HG03135 (cell line): ENCODE measurements around the gene SLC39A1.

Experiments used
- ATAC-seq: cut with Tn5 transposase; IDR thresholded peaks from one replicate; pipeline ENCODE4 v1.9.1; 2021; ENCODE audit warnings: mild to moderate bottlenecking, moderate library complexity; ENCODE audit not compliant: unreplicated experiment

SLC39A1 gene

GRCh38 chr1:153977250-153978240 is 14.2 kb upstream of the SLC39A1 start, which contains the start of gene JTB:
TSS of gene JTB (minus strand) at chr1:153977674. CDS start at chr1:153977252, 422 bp downstream.
- ATAC-seq = peak; percentile 77

DNA sequence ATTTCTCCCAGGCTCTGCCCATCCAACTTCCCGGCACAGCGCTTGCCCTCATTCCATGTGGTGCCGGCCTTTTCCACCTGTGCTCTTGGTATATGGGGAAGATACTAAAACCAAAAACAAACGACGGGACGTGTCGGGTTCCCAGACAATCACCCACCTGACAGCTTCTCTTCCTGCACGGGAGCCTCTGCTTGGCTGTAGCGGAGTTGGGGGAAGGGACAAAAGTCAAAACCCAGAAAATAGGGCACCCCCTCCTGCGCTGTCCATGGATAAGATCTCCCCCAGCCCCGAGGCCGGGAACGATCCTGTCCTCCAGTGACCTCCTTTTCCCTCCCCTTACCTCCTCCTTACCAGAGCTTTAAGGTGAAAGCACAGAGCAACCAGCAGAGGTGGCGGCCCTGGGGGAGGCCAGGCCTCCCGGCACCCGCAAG is 13.5 kb upstream of the SLC39A1 start:
- ATAC-seq = no peak

GRCh38 chr1:153973525-153973924 is 10.2 kb upstream of the SLC39A1 start:
- no peak for ATAC-seq

DNA sequence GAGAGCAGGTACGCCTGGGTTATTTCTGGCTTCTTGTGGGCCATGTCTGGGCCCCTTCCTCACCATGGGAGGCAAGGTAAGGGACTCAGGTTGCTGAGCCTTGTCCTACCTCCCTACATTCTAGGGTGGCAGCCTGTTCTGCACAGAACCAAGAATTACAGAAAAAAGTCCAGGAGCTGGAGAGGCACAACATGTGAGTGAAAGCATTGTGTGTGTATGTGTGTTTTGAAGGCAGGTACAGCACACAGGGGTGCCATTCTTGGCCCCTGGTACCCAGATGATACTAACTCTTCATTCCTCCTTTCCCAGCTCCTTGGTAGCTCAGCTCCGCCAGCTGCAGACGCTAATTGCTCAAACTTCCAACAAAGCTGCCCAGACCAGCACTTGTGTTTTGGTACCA is 9.7 kb upstream of the SLC39A1 start:
- ATAC-seq = no peak

DNA sequence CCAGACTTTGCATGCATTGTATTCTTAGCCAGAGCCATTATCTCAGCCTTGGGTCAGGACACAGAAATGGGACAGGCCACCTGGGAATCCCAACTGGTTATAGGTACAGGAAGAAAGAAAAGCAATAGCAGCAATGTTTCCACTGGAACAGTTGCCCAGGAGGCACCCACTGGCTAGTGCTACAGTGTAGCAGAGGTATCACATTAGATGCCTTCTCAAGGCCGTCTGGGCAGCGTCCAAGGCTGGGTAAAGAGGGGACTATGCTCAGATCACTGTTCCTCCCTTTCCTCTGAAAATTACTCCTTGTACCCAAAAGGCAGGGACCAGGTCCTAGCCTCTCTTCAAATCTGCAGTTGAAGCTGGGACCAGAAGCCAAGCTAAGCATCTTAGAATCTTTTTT is 7.0 kb upstream of the SLC39A1 start:
- ATAC-seq = no peak

GRCh38 chr1:153968972-153969371 is 5.6 kb upstream of the SLC39A1 start:
- ATAC-seq = no peak

DNA sequence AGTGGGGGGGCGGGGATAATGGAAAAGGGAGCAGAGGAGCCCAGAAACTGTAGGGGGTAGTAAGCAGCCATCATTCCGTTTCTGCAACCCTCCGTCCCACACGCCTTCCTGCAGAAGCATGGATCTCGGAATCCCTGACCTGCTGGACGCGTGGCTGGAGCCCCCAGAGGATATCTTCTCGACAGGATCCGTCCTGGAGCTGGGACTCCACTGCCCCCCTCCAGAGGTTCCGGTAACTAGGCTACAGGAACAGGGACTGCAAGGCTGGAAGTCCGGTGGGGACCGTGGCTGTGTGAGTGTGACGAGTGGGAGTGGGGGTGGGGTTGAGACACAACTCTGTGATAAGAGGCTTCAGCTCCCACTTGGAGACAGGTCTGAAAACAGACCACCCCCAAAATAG is 5.1 kb upstream of the SLC39A1 start:
- ATAC-seq = no peak

GRCh38 chr1:153968000-153968363 is 4.6 kb upstream of the SLC39A1 start:
- no peak for ATAC-seq

GRCh38 chr1:153967107-153967999 is 4.0 kb upstream of the SLC39A1 start, which contains the start of gene CREB3L4:
TSS of gene CREB3L4 (plus strand) at chr1:153967902. CDS start at chr1:153968526, 624 bp downstream.
- peak; percentile 70 for ATAC-seq

DNA sequence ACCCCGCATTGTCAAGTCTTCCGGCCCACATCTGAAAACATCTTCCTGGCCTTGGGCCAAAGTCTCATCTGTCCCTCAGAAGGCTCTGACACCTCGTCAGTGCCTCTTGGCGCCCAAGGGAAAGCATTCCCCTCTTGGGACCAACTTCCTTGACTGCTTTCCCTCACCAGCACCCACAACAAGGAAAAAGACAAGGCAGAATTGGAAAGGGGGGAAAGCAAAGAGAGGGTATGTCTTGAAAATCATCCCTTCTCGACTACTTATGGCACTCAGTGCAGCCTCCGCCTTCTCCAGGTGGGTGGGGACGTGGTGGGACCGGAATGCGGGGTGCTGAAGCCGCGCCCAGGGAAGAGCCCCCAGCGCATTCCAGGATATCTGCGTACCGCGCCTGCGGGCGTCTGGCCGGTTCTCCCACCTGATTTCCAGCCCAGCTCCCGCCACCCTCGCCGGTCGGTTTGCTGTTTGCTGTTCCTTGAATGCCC is 554 bp upstream of the SLC39A1 start:
- ATAC-seq = no peak

DNA sequence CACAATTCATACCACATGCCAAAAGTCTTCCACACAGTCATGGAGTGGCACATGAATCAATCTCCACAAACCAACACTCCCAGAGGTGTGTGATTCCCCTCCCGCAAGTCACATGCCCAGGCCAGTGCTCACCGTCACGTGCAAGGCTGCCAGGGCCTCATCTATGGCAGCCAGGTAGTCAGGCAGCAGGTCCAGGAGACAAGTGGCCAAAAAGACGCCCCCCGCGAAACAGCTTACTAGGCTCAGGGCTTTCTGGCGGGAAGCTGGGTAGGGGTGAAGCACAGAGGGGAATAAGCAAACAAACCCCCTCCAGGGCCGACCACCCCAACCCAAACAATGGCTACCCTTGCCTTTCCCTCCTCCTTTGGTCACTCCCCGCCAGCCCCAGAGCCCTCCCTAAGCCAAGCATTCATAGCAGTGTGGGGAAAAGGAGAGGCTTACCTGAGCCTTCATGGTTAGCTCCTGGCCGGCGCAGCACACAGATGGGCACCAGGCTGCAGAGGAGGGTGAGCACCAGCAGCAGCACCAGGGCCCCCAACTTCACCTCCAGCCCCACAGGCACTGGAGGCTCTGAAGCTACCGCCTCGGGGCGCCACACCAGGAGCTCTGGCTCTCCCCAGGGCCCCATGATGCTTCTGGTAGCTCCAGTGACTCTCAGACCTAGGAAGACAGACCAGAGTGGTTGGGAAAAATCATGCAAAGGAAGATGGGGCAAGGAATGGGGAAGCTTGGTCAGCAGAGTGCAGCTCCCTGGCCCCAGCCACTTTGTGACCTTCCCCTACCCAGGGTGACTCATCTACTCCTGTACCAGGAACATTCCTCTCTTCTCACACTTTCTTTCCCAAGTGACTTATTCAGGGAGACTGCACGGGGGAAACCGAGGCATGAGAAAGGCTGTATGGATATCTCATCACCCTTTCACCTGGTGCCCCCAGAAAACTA is 978 bp downstream of the SLC39A1 start:
- ATAC-seq = no peak

GRCh38 chr1:153961421-153961820 is 1.9 kb downstream of the SLC39A1 start:
- ATAC-seq = no peak

- no peak for ATAC-seq
Observed at GRCh38 chr1:153960206-153960605, 3.1 kb downstream of the SLC39A1 start.

GRCh38 chr1:153959454-153959853 is 3.9 kb downstream of the SLC39A1 start:
- ATAC-seq = no peak

DNA sequence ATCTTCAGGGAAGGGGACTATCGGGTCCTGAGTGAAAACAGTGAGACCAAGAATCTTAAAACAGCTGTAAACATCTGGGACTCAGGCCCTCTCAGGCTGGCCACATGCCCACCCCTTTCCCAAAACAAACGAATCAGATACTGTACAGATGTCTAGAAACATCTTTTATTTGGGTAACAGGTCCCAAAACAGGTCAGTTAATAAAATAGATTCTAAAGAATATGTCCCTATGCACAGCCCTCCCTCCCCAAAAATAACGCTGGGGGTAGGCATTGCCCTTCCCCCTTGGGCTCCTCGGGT is 4.4 kb downstream of the SLC39A1 start:
- no peak for ATAC-seq

- ATAC-seq = peak; percentile 73
Observed at GRCh38 chr1:153958111-153958960, 5.0 kb downstream of the SLC39A1 start, which contains the start of gene CRTC2. TSS of gene CRTC2 (minus strand) at chr1:153958612. CDS start at chr1:153958497, 115 bp downstream.

DNA sequence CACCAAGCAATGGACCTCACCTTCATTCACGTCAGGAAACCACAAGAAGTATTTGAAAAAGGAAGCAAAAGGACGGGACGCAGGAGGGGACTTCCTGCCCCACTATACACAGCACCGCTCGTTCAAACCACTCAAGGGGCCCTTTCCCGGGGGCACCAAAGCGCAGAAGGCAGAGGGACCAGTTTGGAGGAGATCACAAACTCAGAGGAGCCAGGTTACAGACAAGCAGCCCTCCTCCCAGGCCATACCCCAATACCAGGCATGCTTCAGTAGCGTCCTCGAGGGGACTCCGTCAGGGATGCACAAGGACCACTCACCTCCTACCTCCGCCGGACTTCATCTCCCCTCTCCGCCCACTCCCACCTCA is 5.6 kb downstream of the SLC39A1 start:
- ATAC-seq = no peak

DNA sequence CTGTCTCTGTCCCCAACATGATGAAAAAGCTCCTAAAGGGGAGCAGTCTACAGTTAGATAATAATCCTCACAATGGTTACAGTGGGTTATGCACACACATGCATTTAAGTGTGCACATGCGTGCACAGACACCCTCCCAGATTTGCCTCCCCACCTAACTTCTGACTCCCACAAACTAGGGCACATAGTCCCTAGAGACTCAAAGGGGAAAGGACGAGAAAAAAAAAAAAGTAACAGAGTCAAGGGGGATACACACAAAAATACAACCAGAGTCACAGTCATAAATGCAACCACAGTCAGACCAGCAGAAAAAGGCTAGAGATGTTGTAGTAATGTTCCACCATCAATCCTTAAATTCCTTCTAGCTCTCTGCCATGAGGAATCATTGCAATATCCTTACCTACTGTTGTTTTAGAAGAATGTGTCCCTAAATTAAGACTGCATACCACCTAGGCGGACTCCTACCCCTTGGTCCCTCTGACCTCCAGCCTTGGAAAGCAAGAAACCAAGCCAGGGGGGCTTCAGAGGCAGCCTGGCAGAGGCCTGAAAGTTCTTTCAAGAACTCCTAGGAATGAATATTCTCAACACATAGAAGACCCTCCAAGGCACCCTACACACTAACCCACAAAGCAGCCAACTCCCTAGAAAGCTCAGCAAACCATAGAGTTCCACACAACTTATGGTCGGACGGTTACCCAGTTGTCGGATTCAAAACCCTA is 6.2 kb downstream of the SLC39A1 start:
- ATAC-seq = no peak

DNA sequence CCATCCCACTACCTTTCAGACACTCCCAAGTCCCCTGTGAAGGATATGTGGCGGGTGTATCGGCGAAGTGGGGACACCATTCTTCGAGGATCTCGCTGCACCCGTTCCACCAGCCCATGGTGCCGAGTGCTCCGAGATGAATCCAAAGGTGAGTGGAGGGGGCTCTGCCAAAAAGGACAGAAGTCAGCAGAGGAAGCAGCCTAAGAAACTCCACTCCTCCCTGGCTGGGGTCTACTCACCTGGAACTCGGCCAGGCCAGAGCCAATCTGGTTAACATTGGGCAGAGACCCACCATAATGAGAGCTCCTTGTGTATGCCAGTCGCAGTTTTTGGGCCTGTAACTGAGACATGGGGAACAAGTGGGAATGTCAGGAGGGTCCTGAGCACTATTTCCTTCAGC is 8.5 kb downstream of the SLC39A1 start:
- ATAC-seq = no peak
